Non-pigmented ciliary epithelial cell (primary cell): ENCODE data around the gene EPHA7.

ENCODE experiments used
- DNase-seq: peaks from one replicate; pipeline ENCODE4 v3.0.0-alpha.2; 2010; ENCODE audit warnings: low read depth

EPHA7 gene

GRCh38 chr6:93323630-93324029, 95.7 kb downstream of the EPHA7 start:
- no peak for DNase-seq

DNA sequence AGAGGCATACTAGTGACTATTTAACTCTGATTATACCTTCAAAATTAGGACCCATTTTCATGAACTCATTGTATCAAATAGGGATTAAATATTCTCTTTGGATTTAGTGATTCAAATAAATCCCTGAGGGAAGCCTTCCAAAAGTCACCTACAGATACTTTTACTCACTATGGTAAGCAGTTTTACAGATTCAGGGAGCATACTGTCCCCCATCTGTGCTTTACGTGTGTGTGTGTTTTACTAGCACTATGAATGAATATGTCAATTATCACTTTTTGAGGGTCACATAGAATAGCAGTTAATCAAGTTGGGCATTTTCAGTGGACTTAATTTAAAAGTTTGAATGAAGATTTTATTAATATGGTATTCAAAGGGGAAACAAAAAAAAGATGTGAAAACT, 96.7 kb downstream of the EPHA7 start:
- DNase-seq, result no peak

DNA sequence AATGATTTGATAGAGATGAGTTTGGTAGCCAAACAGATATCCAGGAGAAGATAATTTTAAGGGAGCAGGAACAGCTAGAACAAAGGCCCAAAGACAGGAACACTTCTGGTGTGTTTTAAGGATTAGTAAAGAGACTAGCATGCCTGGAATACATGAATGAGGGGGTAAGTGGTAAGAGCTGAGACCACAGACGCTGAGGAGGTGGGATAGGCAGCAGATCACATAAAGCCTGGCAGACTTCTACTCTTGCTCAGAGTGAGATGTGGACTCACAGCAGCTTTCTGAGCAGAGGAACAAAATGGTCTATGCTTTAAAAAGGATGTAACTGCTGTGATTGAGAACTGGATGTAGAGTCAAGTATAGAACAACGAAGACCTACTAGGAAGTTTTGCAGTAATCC, 100.1 kb downstream of the EPHA7 start:
- DNase-seq, result no peak

- DNase-seq, result no peak
Observed at GRCh38 chr6:93318121-93318520, 101.2 kb downstream of the EPHA7 start.

- no peak for DNase-seq
Observed at GRCh38 chr6:93317592-93317991, 101.8 kb downstream of the EPHA7 start.

- no peak for DNase-seq
Observed at GRCh38 chr6:93307505-93308409, 111.6 kb downstream of the EPHA7 start.

GRCh38 chr6:93305088-93305487, 114.3 kb downstream of the EPHA7 start:
- DNase-seq, result no peak

DNA sequence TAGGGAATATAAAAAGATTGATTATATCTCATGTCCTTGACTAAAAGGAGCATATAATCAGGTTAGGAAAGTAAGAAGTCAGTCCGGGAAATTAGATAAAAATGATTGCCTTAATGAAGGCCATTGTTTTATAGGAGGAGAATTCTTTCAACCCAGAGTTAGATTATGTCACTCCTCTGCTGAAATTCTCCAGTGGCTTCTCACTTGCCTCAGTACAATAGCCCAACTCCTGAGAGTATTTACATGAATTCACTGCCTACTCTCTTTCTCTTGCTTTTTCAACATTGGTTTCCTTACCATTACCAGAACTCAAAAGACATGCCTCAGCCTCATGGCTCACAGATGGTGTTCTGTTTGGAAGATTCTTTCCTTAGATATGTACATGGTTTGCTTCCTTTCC, 114.9 kb downstream of the EPHA7 start:
- DNase-seq, result no peak

- no peak for DNase-seq
Observed at GRCh38 chr6:93300661-93301060, 118.7 kb downstream of the EPHA7 start.

DNA sequence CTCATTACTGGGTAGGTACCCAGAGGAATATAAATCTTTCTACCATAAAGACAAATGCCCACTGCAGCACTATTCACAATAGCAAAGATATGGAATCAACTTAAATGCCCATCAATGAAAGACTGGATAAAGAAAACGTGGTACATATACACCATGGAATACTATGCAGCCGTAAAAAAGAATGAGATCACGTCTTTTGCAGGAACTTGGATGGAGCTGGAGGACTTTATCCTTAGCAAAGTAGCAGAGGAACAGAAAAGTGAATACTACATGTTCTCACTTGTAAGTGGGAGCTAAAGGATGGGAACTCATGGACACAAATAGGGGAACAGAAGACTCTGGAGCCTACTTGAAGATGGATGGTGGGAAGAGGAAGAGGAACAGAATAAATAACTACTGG, 119.7 kb downstream of the EPHA7 start:
- DNase-seq, result no peak

DNA sequence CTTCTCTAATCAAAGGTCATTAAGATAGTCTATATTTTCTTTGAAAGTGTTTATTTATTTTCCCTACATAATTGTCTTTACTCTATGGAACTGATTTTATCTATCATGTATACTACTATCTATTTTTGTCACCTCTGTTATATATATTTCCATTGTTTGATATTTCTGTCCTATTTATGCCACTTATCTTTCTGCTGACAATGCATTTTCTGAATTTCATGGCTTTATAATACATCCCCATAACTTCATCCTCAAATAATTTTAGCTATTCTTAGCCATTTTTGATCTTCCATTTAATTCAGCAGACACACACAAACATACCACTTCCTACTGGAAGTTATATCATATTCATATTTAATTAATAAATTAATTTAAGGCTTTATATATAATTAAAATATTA, 123.7 kb downstream of the EPHA7 start:
- DNase-seq, result no peak

GRCh38 chr6:93294879-93295278, 124.5 kb downstream of the EPHA7 start:
- no peak for DNase-seq

DNA sequence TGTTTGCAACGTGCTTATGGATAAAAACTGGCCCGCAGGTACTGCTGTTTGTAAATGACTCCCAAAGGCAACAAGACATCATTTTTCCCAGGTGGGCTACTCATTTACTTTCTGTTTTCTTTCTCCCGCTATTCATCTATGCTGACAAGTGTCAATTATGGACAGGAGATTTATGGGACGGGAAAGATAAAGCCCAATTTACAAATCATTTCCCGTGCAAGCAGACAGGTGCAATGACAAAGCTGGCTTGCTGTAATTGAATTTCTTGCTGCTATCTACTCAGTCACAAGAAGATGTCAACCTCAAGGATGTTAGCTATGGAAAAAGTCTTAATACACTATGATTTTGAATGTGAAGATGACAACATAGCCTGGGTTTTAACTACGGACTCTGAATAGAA, 125.5 kb downstream of the EPHA7 start:
- no peak for DNase-seq

DNA sequence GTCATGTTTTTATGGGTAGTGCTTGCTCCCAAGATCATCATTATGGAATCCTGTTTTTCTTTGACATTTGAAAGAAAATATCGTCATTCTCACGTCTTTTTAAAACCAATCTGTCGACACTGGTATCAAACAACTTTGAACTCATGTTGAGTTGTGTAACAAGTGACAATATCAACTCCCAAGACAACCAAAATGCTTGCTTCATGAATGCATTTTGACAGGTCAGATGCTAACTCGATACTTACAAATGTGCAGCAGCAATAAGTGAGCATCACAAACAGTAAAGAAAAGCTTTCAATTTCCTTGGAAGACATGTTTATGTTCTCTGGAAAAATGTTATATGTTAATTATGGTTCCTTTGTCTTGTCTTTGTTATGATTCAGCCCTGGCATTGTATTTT, 125.9 kb downstream of the EPHA7 start:
- no peak for DNase-seq

GRCh38 chr6:93282521-93283031, 136.8 kb downstream of the EPHA7 start:
- DNase-seq, result no peak

DNA sequence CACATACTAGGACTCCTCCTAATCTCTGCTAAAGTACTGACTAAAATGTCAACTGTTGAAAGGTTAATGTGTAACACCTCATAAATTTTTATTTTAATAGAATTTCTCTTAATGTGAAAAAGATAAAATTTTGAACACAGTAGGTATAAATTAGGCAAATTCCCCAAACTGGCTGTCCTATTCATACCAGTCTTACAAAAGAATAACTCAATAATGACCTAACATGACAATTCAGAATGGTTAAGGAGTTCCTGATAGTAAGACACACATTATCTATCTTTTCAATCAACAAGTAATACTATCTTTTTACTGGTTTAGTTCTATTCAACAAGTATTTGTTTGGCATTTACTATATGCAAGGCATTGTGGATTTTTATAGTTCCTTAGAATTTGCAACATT, 141.1 kb downstream of the EPHA7 start:
- DNase-seq, result no peak

- DNase-seq, result no peak
Observed at GRCh38 chr6:93272896-93273295, 146.5 kb downstream of the EPHA7 start.

DNA sequence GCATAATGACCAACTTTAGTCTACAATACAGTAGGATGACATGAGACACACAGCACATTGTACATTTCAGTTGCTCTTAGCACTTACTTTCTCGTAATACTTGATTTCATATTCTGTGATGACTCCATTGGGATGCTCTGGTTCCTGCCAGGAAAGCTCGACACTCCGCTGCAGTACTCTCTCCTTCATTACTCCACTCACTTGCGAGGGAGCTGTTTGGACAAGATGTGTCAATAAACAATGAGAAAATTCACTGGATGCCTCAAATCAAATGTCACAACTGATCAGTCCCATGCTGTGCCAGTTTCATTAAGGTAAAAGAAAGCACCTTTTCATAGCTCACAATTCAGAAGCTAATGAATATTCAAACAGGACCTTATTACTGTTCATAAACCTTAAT, 147.1 kb downstream of the EPHA7 start:
- no peak for DNase-seq

DNA sequence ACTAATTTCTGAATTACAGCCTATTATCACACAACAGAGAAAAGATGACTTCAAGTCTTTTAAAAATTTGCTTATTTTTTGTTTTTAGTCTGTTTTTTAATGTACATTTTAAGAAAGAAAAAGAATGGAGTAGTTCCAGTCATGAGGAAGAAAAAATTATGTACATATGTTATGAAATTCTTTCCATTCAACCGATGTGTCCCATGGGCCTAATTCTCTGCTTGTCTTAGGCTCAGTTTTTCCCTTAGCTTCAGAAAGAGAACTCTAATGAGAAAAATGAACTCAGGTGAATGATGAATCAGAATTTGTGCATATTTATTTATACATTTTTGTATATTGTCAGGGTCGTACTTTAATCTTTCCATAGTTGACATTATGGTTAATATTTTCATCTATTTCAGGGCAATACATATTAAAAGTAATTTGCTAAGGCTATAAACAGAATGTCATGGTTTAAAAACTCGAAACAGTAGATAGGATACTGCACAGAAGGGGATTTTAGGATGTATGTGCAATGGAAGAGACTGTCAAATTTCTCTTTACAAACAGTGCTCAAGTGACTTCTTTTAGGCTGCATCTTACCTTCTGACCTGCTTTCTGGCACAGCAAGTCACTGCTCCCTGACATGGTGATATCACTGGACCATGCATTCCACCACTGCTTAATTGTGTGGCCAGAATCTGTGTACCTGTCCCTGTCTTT, 153.1 kb downstream of the EPHA7 start:
- DNase-seq, result no peak

- DNase-seq, result no peak
Observed at GRCh38 chr6:93260881-93261280, 158.5 kb downstream of the EPHA7 start.

GRCh38 chr6:93259332-93259731, 160.0 kb downstream of the EPHA7 start:
- DNase-seq, result no peak

DNA sequence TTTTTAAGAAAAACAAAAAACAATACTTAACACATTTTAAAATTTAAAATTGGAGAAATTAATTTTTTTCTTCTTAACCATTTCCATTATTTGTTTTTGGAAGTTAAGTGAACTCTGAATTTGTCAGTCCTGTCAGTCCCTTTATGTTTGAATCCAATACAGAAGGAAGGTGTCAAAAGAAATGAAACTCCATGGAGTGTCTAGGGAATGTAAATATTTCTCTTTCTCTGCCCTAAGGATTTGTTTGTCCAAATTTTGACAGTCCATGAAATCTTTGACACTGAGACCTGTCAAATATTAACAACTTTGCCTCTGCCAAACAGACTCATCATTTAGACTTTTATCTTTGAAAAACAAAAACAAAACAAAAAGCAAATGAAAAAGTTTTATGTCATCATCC, 166.4 kb downstream of the EPHA7 start:
- DNase-seq, result no peak

DNA sequence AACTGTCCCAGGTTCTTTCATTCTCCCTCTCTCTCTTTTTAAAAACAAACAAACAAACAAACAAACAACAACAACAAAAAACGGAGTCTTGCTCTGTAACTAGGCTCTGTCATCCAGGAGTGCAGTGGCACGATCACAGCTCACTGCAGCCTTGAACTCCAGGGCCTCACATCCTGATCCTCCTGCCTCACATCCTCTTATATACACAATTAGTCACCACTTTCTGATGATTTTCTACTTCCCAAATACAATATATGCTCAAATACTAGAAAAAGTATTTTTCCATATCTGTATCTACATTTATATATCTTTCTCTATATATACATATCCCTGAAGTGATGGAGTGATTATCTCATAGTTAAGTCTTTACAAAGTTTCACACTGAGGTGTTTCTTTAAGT, 170.7 kb downstream of the EPHA7 start:
- DNase-seq, result no peak
